WTC11 (cell line): ENCODE results near the gene FHAD1.

Experiments
- CTCF ChIP-seq: fragments of 200-600 bp; IDR thresholded peaks from 2 replicates; pipeline ENCODE4 v1.8.0; 2022; ENCODE audit warnings: antibody characterized with exemption
- E2F4 ChIP-seq: sonication (generic); formaldehyde crosslinking; IDR thresholded peaks from 2 replicates; pipeline ENCODE4 v1.8.1; 2022; ENCODE audit warnings: low read depth, mild to moderate bottlenecking, moderate library complexity, missing genetic modification reagents, borderline replicate concordance
- ELF4 ChIP-seq: sonication (generic); formaldehyde crosslinking; IDR thresholded peaks from 2 replicates; pipeline ENCODE4 v1.8.1; 2022; ENCODE audit warnings: low read depth, mild to moderate bottlenecking, moderate library complexity, missing genetic modification reagents
- ZNF671 ChIP-seq: fragments of 250-450 bp; sonication (Bioruptor Pico); IDR thresholded peaks from 2 replicates; pipeline ENCODE4 v1.8.0; 2021; ENCODE audit warnings: mild to moderate bottlenecking

GRCh38 chr1:15248216-15248615, 1.2 kb downstream of the FHAD1 start:
- no peak for TF ChIP-seq ZNF671
- no peak for TF ChIP-seq CTCF
- no peak for TF ChIP-seq E2F4 (CRISPR knock-in tag)
- no peak for TF ChIP-seq ELF4
